K562 (cell line): ENCODE measurements around the gene SLC24A3. TPM values are rescaled to one million over a fixed set of nuclear protein-coding genes. Genes with fewer than 3 reads are reported as not detected.

Experiments used
- ATAC-seq: fragments of 200-7000 bp; cut with Tn5 transposase; 3 replicates; pipeline ENCODE4 v1.9.1; 2020; ENCODE audit warnings: moderate library complexity
- BruUV-seq: library from RNA; stranded (reverse); fragments of 400-500 nt; replicated peaks from 2 replicates; lab custom pipeline; 2021; lab: Mats Ljungman, UMichigan
- CTCF ChIA-PET: fragments of 300-600 bp; formaldehyde crosslinking; extraction: SDS; loops from one replicate; lab custom pipeline; 2021; ENCODE audit warnings: low intra/inter-chr PET ratio; lab: Yijun Ruan, JAX
- POLR2A ChIA-PET: fragments of 300-600, 350-650 bp; sonication (Branson Sonifier 250); formaldehyde crosslinking; extraction: SDS; loops from one replicate; lab custom pipeline; 2021; ENCODE audit warnings: antibody characterized with exemption, inconsistent platforms; lab: Yijun Ruan, JAX
- DNase-seq, 4 experiments: peaks; one replicate each; pipeline versions ENCODE4 v3.0.0 to v3.0.0-alpha.2; 2011 to 2018; ENCODE audit warnings: low spot score in 3 of 4, mixed read lengths in 3 of 4; ENCODE audit errors: extremely low read depth in 1 of 4
- FAIRE-seq: peaks from 2 replicates; lab custom pipeline; 2011; peaks lifted over from hg19 to GRCh38; lab: Jason Lieb, UNC
- H2AFZ ChIP-seq: 2 replicates; pipeline ENCODE4 v1.6.0; 2011; ENCODE audit warnings: low read depth, low read length, control low read depth, inconsistent platforms
- H3K27ac ChIP-seq: fragments of 200-600 bp; 3 replicates; pipeline ENCODE4 v1.8.0; 2011; ENCODE audit warnings: low read depth, mild to moderate bottlenecking, control low read depth, inconsistent platforms, low read length, moderate library complexity, mixed read lengths; ENCODE audit errors: extremely low read depth
- H3K27me3 ChIP-seq, 2 experiments: fragments of 300-600 bp in 1 of 2; 2 replicates in 1 of 2; 3 replicates in 1 of 2; pipeline versions ENCODE4 v1.6.0 to v1.8.0; 2011; ENCODE audit warnings: inconsistent platforms in 2 of 2, low read length in 2 of 2, mild to moderate bottlenecking in 1 of 2, mixed read lengths in 1 of 2, moderate library complexity in 1 of 2; ENCODE audit not compliant: control insufficient read depth in 2 of 2, insufficient read depth in 2 of 2
- H3K36me3 ChIP-seq: fragments of 300-600 bp; 3 replicates; pipeline ENCODE4 v1.8.0; 2011; ENCODE audit warnings: mild to moderate bottlenecking, low read length, inconsistent platforms; ENCODE audit not compliant: control insufficient read depth, insufficient read depth
- H3K4me1 ChIP-seq, 2 experiments: fragments of 200-600 bp in 1 of 2; replicated peaks in 1 of 2; 2 replicates in 1 of 2; 3 replicates in 1 of 2; pipeline versions ENCODE4 v1.5.1 to v1.8.0; 2011; ENCODE audit warnings: inconsistent platforms in 2 of 2, low read length in 2 of 2, mild to moderate bottlenecking in 1 of 2, mixed read lengths in 1 of 2, moderate library complexity in 1 of 2; ENCODE audit not compliant: control insufficient read depth in 2 of 2, insufficient read depth in 2 of 2
- H3K4me2 ChIP-seq: 2 replicates; pipeline ENCODE4 v1.6.1; 2011; ENCODE audit warnings: low read length, control low read depth, inconsistent platforms, mixed read lengths; ENCODE audit not compliant: insufficient read depth
- H3K4me3 ChIP-seq: fragments of 200-600 bp; sonication (generic), shearing (Covaris generic); 2 replicates; pipeline ENCODE4 v1.5.1; 2016; ENCODE audit warnings: control low read depth, inconsistent platforms
- H3K79me2 ChIP-seq: fragments of 200-600 bp; 3 replicates; pipeline ENCODE4 v1.8.0; 2011; ENCODE audit warnings: low read length, inconsistent platforms; ENCODE audit not compliant: control insufficient read depth, insufficient read depth
- H3K9ac ChIP-seq, 2 experiments: 2 replicates each; pipeline versions ENCODE4 v1.6.0 to v1.6.1; 2011; ENCODE audit warnings: low read depth in 2 of 2, low read length in 2 of 2, control low read depth in 1 of 2, inconsistent platforms in 1 of 2, mild to moderate bottlenecking in 1 of 2, mixed read lengths in 1 of 2; ENCODE audit not compliant: insufficient read depth in 1 of 2
- H3K9me1 ChIP-seq: one replicate; pipeline ENCODE4 v1.6.0; 2011; ENCODE audit warnings: inconsistent platforms, mild to moderate bottlenecking, low read length, moderate library complexity; ENCODE audit not compliant: control insufficient read depth, insufficient read depth
- H3K9me3 ChIP-seq: replicated peaks from 2 replicates; pipeline ENCODE4 v1.5.1; 2011; ENCODE audit warnings: low read depth, low read length, inconsistent platforms; ENCODE audit not compliant: control insufficient read depth, insufficient read depth
- H4K20me1 ChIP-seq: replicated peaks from 2 replicates; pipeline ENCODE4 v1.6.1; 2011; ENCODE audit warnings: low read length, inconsistent platforms, mixed read lengths; ENCODE audit not compliant: control insufficient read depth, insufficient read depth
- BMI1 ChIP-seq: fragments of 150-350 bp; IDR thresholded peaks from 2 replicates; pipeline ENCODE4 v1.6.1; 2014; ENCODE audit warnings: low read length
- CHD4 ChIP-seq: fragments of 200-600 bp; sonication (generic); IDR thresholded peaks from 3 replicates; pipeline ENCODE4 v1.6.1; 2012; ENCODE audit warnings: low read depth, mild to moderate bottlenecking, mixed read lengths, low read length, inconsistent platforms; ENCODE audit not compliant: insufficient read depth, insufficient replicate concordance, poor library complexity, severe bottlenecking
- SRF ChIP-seq, 2 experiments: fragments of 250-450, 450-650 bp in 1 of 2; sonication (Bioruptor Pico) in 1 of 2; sonication (generic) in 1 of 2; formaldehyde crosslinking; IDR thresholded peaks; 2 replicates each; pipeline versions ENCODE4 v1.5.0 to v1.5.1; 2020 to 2022; ENCODE audit warnings: mild to moderate bottlenecking in 1 of 2, missing genetic modification reagents in 1 of 2
- ZNF354B ChIP-seq: fragments of 250-450 bp; sonication (Bioruptor Pico); IDR thresholded peaks from 2 replicates; pipeline ENCODE4 v1.4.0; 2020
- ZNF696 ChIP-seq: fragments of 250-450 bp; sonication (Bioruptor Pico); conservative IDR thresholded peaks from 2 replicates; pipeline ENCODE4 v1.4.0; 2020; ENCODE audit warnings: mild to moderate bottlenecking, moderate library complexity
- ZNF780A ChIP-seq: fragments of 250-450 bp; sonication (Bioruptor Pico); IDR thresholded peaks from 2 replicates; pipeline ENCODE4 v1.5.0; 2021; ENCODE audit warnings: mild to moderate bottlenecking
- WGBS: fragments of 100-300 bp; shearing (Covaris generic); methylation state at CpG from one replicate; pipeline ENCODE4 v1.1.6; 2016; ENCODE audit warnings: low coverage, mixed read lengths; ENCODE audit not compliant: insufficient coverage; ENCODE audit errors: missing lambda C conversion rate; 5-methylcytosine and 5-hydroxymethylcytosine counted together
- in situ Hi-C: fragments of 300-500 bp; cut with MboI; formaldehyde crosslinking; loops from 4 replicates; pipeline ENCODE4 v1.15.0; 2018; ENCODE audit warnings: inconsistent platforms, mixed read lengths
- intact Hi-C: fragments of 100-400 bp; cut with micrococcal nuclease; formaldehyde crosslinking; loops from 2 replicates; pipeline ENCODE4 v1.14.2; 2022
- polyA plus RNA-seq, 8 experiments: library from polyadenylated mRNA; depleted of rRNA in 4 of 8; stranded (reverse) in 5 of 8; unstranded in 3 of 8; fragments of >200 nt; fragmentation: Nextera tagmentation in 2 of 8; fragmentation: Illumina TruSeq in 1 of 8; extraction: Ambion mirVana in 2 of 8; extraction: Trizol in 1 of 8; gene quantifications; 2 replicates each; pipeline versions ENCODE4 v1.2.1 to v1.2.3, GENCODE V29; 2011 to 2014; ENCODE audit warnings: inconsistent platforms in 1 of 8, missing spikeins in 1 of 8
- total RNA-seq, 7 experiments: library from RNA; depleted of rRNA in 6 of 7; stranded (reverse); fragments of >200 nt in 6 of 7; fragmentation: Illumina TruSeq in 2 of 7; extraction: Trizol in 2 of 7; gene quantifications; 2 replicates each; pipeline versions ENCODE4 v1.2.1 to v1.2.3, GENCODE V29; 2011 to 2021; ENCODE audit warnings: low replicate concordance in 1 of 7
- TF ChIP-seq, protein P1 (sequence below): IDR thresholded peaks from 3 replicates; pipeline ENCODE4 v1.6.1; 2011; ENCODE audit warnings: borderline replicate concordance, mild to moderate bottlenecking; ENCODE audit not compliant: insufficient read length, insufficient read depth
- TF ChIP-seq, protein P2 (sequence below), 2 experiments: fragments of 450-650 bp in 1 of 2; sonication (generic) in 1 of 2; formaldehyde crosslinking; conservative IDR thresholded peaks; 2 replicates each; pipeline versions ENCODE4 v1.4.0 to v1.8.1; 2020 to 2022; ENCODE audit warnings: mild to moderate bottlenecking in 1 of 2, missing genetic modification reagents in 1 of 2

The SLC24A3 gene
- total and polyA plus RNA-seq, 9 of the 15 experiments (the other 6 are each of a cell fraction or from before 2014, with no cell fraction given): not detected

DNA sequence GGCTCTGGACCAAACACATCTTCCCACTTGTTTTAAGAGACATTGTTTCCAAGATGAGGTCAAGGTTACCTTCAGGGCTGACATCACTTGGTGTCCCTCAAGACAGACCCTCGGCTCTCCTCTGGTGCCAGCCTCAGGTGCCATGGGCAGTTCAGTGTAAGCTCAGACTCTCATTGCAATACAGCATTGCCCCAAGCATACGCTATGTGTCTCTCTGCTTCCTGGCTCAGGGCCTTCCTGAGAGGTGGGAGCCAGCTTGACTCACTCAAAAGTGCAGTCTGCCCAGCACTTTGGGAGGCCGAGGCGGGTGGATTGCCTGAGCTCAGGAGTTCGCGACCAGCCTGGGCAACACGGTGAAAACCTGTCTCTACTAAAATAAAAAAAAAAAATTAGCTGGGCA lies 51.7 kb downstream of the SLC24A3 start:
- H2AFZ ChIP-seq: no peak overlapping the region
- BruUV-seq: no TSS peak
- H3K9ac ChIP-seq: no peak overlapping the region
- ChIA-PET CTCF (interaction anchor here (0.7 kb wide), 1 partner anchor 599 kb away, joined by 7 read pairs; no protein-coding TSS in a partner anchor), POLR2A (interaction anchor here (1.1 kb wide), 1 partner anchor 17 kb away, joined by 4 read pairs; no protein-coding TSS in a partner anchor)
- H3K9me3 ChIP-seq: no peaks in the 10 kb centered on the region
- TF ChIP-seq CHD4 (no peak), ZNF780A (CRISPR knock-in tag) (no peak), BMI1 (no peak), SRF (CRISPR knock-in tag; IDR thresholded peaks at IDR 0.05) (no peak), ZNF696 (no peak), ZNF354B (CRISPR knock-in tag) (no peak)
- TF ChIP-seq, protein P1, sequence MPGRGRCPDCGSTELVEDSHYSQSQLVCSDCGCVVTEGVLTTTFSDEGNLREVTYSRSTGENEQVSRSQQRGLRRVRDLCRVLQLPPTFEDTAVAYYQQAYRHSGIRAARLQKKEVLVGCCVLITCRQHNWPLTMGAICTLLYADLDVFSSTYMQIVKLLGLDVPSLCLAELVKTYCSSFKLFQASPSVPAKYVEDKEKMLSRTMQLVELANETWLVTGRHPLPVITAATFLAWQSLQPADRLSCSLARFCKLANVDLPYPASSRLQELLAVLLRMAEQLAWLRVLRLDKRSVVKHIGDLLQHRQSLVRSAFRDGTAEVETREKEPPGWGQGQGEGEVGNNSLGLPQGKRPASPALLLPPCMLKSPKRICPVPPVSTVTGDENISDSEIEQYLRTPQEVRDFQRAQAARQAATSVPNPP: no peak
- TF ChIP-seq, protein P2, sequence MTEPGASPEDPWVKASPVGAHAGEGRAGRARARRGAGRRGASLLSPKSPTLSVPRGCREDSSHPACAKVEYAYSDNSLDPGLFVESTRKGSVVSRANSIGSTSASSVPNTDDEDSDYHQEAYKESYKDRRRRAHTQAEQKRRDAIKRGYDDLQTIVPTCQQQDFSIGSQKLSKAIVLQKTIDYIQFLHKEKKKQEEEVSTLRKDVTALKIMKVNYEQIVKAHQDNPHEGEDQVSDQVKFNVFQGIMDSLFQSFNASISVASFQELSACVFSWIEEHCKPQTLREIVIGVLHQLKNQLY (CRISPR knock-in tag; conservative IDR thresholded peaks at IDR 0.05): no peak
- ATAC-seq: no peak
- no peaks in the 10 kb centered on the region for H3K36me3 ChIP-seq
- no peaks in the 10 kb centered on the region for H4K20me1 ChIP-seq
- no peaks in the 10 kb centered on the region for H3K27me3 ChIP-seq
- H3K27ac ChIP-seq: no peak overlapping the region
- no peak for FAIRE-seq
- intact Hi-C loops (no loop called here), in situ Hi-C loops (no loop called here)
- no peaks in the 10 kb centered on the region for H3K9me1 ChIP-seq
- DNase-seq: no peak
- H3K4me2 ChIP-seq: no peak overlapping the region
- H3K4me3 ChIP-seq: no peak overlapping the region
- WGBS: 0% methylated on average over 2 of the region's 7 CpGs
- H3K79me2 ChIP-seq: no peaks in the 10 kb centered on the region
- H3K4me1 ChIP-seq: no peaks in the 10 kb centered on the region
